ENCODE results near the gene LGR5. TPM values are rescaled to one million over a fixed set of nuclear protein-coding genes. Genes with fewer than 3 reads are reported as not detected.

LGR5 gene
- total RNA-seq, 1 experiment from 2014 or later: not detected

DNA sequence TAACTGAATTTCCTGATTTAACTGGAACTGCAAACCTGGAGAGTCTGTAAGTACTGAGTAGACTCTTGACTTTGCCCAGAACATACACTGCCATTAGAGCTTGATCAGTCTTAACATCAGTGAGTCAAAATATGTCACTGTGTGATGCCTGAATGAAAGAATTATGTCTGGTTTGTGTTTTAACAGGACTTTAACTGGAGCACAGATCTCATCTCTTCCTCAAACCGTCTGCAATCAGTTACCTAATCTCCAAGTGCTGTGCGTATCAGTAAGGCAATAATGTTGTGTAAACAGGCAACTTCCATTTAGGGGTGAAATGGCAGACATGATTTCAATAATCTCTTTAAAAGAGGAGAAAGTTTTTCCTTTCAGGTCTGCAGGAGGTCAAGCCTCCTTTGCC is 127.1 kb downstream of the LGR5 start:
- H3K27me3 ChIP-seq (ENCODE audit: insufficient read depth, low read length): no peaks in the 10 kb centered on the region
- DNase-seq (ENCODE audit: low read depth, low spot score): no peak
- BruUV-seq (replicated peaks): no TSS peak
- no peak for ATAC-seq
- H3K36me3 ChIP-seq (ENCODE audit: control insufficient read depth in 1 of 2, insufficient read depth in 2 of 2, low read length in 2 of 2): no peaks in the 10 kb centered on the region
- no peak overlapping the region for H3K27ac ChIP-seq (ENCODE audit: low read depth, low read length)
- H3K9me3 ChIP-seq (ENCODE audit: control insufficient read depth in 1 of 2, insufficient read depth in 1 of 2, low read depth in 1 of 2, low read length in 2 of 2): no peaks in the 10 kb centered on the region
- RAD21 ChIA-PET (ENCODE audit: low non-redundant PET in 1 of 2, low total read pairs in 2 of 2, uncharacterized antibody in 2 of 2, unreplicated experiment in 2 of 2): no interaction called here
- H3K9me2 ChIP-seq (ENCODE audit: insufficient read depth): peaks cover 4% of the 10 kb centered on the region; the same call in 1 of the 2 replicates
- intact Hi-C loops (cut with micrococcal nuclease): no loop called here
- no peaks in the 10 kb centered on the region for H4K20me1 ChIP-seq (ENCODE audit: insufficient read depth)
- H3K9ac ChIP-seq (ENCODE audit: low read length): no peak overlapping the region
- POLR2A ChIA-PET: no interaction called here
- H3K79me2 ChIP-seq (ENCODE audit: insufficient read depth, low read length): no peaks in the 10 kb centered on the region
- CTCF ChIA-PET: no interaction called here
- no peak for TF ChIP-seq CEBPB (IDR thresholded peaks at IDR 0.05; ENCODE audit: low read depth)
- TF ChIP-seq, protein P1, sequence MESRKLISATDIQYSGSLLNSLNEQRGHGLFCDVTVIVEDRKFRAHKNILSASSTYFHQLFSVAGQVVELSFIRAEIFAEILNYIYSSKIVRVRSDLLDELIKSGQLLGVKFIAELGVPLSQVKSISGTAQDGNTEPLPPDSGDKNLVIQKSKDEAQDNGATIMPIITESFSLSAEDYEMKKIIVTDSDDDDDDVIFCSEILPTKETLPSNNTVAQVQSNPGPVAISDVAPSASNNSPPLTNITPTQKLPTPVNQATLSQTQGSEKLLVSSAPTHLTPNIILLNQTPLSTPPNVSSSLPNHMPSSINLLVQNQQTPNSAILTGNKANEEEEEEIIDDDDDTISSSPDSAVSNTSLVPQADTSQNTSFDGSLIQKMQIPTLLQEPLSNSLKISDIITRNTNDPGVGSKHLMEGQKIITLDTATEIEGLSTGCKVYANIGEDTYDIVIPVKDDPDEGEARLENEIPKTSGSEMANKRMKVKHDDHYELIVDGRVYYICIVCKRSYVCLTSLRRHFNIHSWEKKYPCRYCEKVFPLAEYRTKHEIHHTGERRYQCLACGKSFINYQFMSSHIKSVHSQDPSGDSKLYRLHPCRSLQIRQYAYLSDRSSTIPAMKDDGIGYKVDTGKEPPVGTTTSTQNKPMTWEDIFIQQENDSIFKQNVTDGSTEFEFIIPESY (IDR thresholded peaks at IDR 0.05; ENCODE audit: extremely low read depth, insufficient replicate concordance, low read length): no peak
- TF ChIP-seq, protein P2, sequence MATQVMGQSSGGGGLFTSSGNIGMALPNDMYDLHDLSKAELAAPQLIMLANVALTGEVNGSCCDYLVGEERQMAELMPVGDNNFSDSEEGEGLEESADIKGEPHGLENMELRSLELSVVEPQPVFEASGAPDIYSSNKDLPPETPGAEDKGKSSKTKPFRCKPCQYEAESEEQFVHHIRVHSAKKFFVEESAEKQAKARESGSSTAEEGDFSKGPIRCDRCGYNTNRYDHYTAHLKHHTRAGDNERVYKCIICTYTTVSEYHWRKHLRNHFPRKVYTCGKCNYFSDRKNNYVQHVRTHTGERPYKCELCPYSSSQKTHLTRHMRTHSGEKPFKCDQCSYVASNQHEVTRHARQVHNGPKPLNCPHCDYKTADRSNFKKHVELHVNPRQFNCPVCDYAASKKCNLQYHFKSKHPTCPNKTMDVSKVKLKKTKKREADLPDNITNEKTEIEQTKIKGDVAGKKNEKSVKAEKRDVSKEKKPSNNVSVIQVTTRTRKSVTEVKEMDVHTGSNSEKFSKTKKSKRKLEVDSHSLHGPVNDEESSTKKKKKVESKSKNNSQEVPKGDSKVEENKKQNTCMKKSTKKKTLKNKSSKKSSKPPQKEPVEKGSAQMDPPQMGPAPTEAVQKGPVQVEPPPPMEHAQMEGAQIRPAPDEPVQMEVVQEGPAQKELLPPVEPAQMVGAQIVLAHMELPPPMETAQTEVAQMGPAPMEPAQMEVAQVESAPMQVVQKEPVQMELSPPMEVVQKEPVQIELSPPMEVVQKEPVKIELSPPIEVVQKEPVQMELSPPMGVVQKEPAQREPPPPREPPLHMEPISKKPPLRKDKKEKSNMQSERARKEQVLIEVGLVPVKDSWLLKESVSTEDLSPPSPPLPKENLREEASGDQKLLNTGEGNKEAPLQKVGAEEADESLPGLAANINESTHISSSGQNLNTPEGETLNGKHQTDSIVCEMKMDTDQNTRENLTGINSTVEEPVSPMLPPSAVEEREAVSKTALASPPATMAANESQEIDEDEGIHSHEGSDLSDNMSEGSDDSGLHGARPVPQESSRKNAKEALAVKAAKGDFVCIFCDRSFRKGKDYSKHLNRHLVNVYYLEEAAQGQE (IDR thresholded peaks at IDR 0.05; ENCODE audit: low read depth): no peak
- no peak for TF ChIP-seq POLR2AphosphoS5 (IDR thresholded peaks at IDR 0.05; ENCODE audit: low read depth, low read length)
- no peak for TF ChIP-seq TCF7L2 (IDR thresholded peaks at IDR 0.05; ENCODE audit: borderline replicate concordance, extremely low read depth, insufficient read depth, insufficient read length)
- no peak for TF ChIP-seq SIN3A (IDR thresholded peaks at IDR 0.05; ENCODE audit: low read depth)
- TF ChIP-seq YY1 (IDR thresholded peaks at IDR 0.05; ENCODE audit: extremely low read depth, insufficient replicate concordance, low read depth, low read length): no peak
- no peak for TF ChIP-seq SRF (IDR thresholded peaks at IDR 0.05; ENCODE audit: low read depth)
- no peak for TF ChIP-seq EZH2 (IDR thresholded peaks at IDR 0.05)
- TF ChIP-seq SP1 (IDR thresholded peaks at IDR 0.05; ENCODE audit: low read depth): no peak
- no peak for TF ChIP-seq ZFX (IDR thresholded peaks at IDR 0.05)
- no peak for TF ChIP-seq JUND (IDR thresholded peaks at IDR 0.05)
- TF ChIP-seq, protein P3, sequence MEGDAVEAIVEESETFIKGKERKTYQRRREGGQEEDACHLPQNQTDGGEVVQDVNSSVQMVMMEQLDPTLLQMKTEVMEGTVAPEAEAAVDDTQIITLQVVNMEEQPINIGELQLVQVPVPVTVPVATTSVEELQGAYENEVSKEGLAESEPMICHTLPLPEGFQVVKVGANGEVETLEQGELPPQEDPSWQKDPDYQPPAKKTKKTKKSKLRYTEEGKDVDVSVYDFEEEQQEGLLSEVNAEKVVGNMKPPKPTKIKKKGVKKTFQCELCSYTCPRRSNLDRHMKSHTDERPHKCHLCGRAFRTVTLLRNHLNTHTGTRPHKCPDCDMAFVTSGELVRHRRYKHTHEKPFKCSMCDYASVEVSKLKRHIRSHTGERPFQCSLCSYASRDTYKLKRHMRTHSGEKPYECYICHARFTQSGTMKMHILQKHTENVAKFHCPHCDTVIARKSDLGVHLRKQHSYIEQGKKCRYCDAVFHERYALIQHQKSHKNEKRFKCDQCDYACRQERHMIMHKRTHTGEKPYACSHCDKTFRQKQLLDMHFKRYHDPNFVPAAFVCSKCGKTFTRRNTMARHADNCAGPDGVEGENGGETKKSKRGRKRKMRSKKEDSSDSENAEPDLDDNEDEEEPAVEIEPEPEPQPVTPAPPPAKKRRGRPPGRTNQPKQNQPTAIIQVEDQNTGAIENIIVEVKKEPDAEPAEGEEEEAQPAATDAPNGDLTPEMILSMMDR (IDR thresholded peaks at IDR 0.05 in 2 of 3, conservative IDR thresholded peaks at IDR 0.05 in 1 of 3; ENCODE audit: borderline replicate concordance in 1 of 3, insufficient read depth in 1 of 3, low read depth in 2 of 3, low read length in 2 of 3): no peak
- no peak for TF ChIP-seq RAD21 (IDR thresholded peaks at IDR 0.05; ENCODE audit: low read depth)
- no peak for TF ChIP-seq EGR1 (IDR thresholded peaks at IDR 0.05; ENCODE audit: low read depth)
- TF ChIP-seq, protein P4, sequence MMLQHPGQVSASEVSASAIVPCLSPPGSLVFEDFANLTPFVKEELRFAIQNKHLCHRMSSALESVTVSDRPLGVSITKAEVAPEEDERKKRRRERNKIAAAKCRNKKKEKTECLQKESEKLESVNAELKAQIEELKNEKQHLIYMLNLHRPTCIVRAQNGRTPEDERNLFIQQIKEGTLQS (IDR thresholded peaks at IDR 0.05): no peak
- TF ChIP-seq ZNF274 (IDR thresholded peaks at IDR 0.05; ENCODE audit: low read depth, low read length): no peak
- no peak for TF ChIP-seq CBX3 (IDR thresholded peaks at IDR 0.05; ENCODE audit: low read depth)
- no peak overlapping the region for H2AFZ ChIP-seq (ENCODE audit: low read depth, low read length, poor library complexity, severe bottlenecking)
- no peak overlapping the region for H3K4me2 ChIP-seq (ENCODE audit: low read length)
- no peak overlapping the region for H3K4me3 ChIP-seq (replicated peaks in 1 of 2; ENCODE audit: low read depth in 1 of 2, low read length in 2 of 2)
- H3K4me1 ChIP-seq (ENCODE audit: control insufficient read depth in 1 of 2, insufficient read depth in 2 of 2, low read length in 2 of 2): no peaks in the 10 kb centered on the region
